Naive B cell (primary cell): Measurements from ENCODE around the gene TVP23C. TPM values are rescaled to one million over a fixed set of nuclear protein-coding genes. Genes with fewer than 3 reads are reported as not detected.

Experiments used
- ATAC-seq, 2 donors: fragments of 150-1000 bp; cut with Tn5 transposase; 2 replicates each; pipeline ENCODE4 v1.10.0; 2021; ENCODE audit warnings: low read depth in 2 of 2, mild to moderate bottlenecking in 2 of 2, moderate library complexity in 2 of 2
- DNase-seq: peaks from one replicate; pipeline ENCODE4 v3.0.0; 2022
- H3K27ac Mint-ChIP-seq, 6 donors: one replicate each; pipeline ENCODE4 v1.8.0; 2020 to 2022; ENCODE audit warnings: mild to moderate bottlenecking in 6 of 6, mixed read lengths in 6 of 6, moderate library complexity in 5 of 6, inconsistent platforms in 2 of 6
- H3K27me3 Mint-ChIP-seq, 3 donors: one replicate each; pipeline ENCODE4 v1.8.0; 2021 to 2022; ENCODE audit warnings: mixed read lengths in 3 of 3, mild to moderate bottlenecking in 1 of 3
- H3K36me3 Mint-ChIP-seq, 2 donors: one replicate each; pipeline ENCODE4 v1.8.0; 2020 to 2022; ENCODE audit warnings: mixed read lengths in 2 of 2, inconsistent platforms in 1 of 2, mild to moderate bottlenecking in 1 of 2
- H3K4me1 Mint-ChIP-seq, 3 donors: one replicate each; pipeline ENCODE4 v1.8.0; 2020 to 2022; ENCODE audit warnings: mixed read lengths in 3 of 3, inconsistent platforms in 1 of 3, mild to moderate bottlenecking in 1 of 3, moderate library complexity in 1 of 3
- H3K4me3 Mint-ChIP-seq, 8 donors: one replicate each; pipeline ENCODE4 v1.8.0; 2020 to 2022; ENCODE audit warnings: mild to moderate bottlenecking in 8 of 8, mixed read lengths in 8 of 8, moderate library complexity in 8 of 8, inconsistent platforms in 2 of 8
- H3K9me3 Mint-ChIP-seq, 7 donors: one replicate each; pipeline ENCODE4 v1.8.0; 2020 to 2022; ENCODE audit warnings: mixed read lengths in 7 of 7, mild to moderate bottlenecking in 5 of 7, inconsistent platforms in 2 of 7, moderate library complexity in 1 of 7
- polyA plus RNA-seq, 6 donors: library from polyadenylated mRNA; unstranded; fragments of 300-500 nt; fragmentation: Illumina TruSeq; gene quantifications; one replicate each; pipeline ENCODE4 v1.2.3, GENCODE V29; 2021; ENCODE audit warnings: low read depth in 6 of 6

Gene TVP23C
- polyA plus RNA-seq, 6 donors from 2014 or later: 3.3 to 6.2 (median 5.3) TPM

- peaks cover 0 to 5% (median 0%) of the 10 kb centered on the region in 3 donors for H3K27me3 Mint-ChIP-seq
- no peak overlapping the region for H3K4me3 Mint-ChIP-seq
- H3K27ac Mint-ChIP-seq: no peak overlapping the region
- H3K9me3 Mint-ChIP-seq: peaks cover 0 to 1% (median 0%) of the 10 kb centered on the region in 7 donors
- ATAC-seq (no peak), DNase-seq (no peak)
- peaks cover 8 to 15% of the 10 kb centered on the region in 2 donors for H3K36me3 Mint-ChIP-seq
- peaks cover 6 to 7% (median 7%) of the 10 kb centered on the region in 3 donors for H3K4me1 Mint-ChIP-seq
Observed at GRCh38 chr17:15498107-15498506, 65.2 kb downstream of the TVP23C start.

GRCh38 chr17:15496735-15497670, 66.3 kb downstream of the TVP23C start:
- H3K27ac Mint-ChIP-seq: no peak overlapping the region
- H3K9me3 Mint-ChIP-seq: peaks cover 0 to 1% (median 0%) of the 10 kb centered on the region in 7 donors
- H3K4me3 Mint-ChIP-seq: no peak overlapping the region
- DNase-seq: no peak
- no peaks in the 10 kb centered on the region for H3K27me3 Mint-ChIP-seq
- H3K36me3 Mint-ChIP-seq: peaks cover 8 to 15% of the 10 kb centered on the region in 2 donors
- no peaks in the 10 kb centered on the region for H3K4me1 Mint-ChIP-seq
- ATAC-seq: no peak

DNA sequence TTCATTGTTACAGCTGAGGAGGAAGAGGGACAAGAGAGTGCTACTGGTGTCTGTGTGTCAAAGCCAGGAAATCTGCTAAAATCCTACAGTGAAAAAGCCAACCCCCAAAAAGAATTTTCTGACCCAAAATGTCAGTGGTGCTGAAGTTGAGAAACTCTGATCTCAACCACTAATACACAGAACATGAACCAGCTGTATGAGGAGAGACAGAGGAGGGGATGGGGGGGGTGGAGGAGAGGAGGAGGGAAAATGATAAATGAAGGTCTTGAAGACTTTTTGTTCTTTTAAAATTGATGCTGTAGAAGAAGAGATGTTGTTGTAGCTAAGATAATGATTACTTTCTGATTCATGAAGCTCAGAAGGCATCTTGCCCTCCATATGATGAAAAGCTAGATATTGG, 68.5 kb downstream of the TVP23C start:
- DNase-seq: no peak
- no peak overlapping the region for H3K27ac Mint-ChIP-seq
- peaks cover 8 to 15% of the 10 kb centered on the region in 2 donors for H3K36me3 Mint-ChIP-seq

GRCh38 chr17:15493693-15494035, 69.6 kb downstream of the TVP23C start:
- Mint-ChIP-seq H3K4me1 (no peaks in the 10 kb centered on the region), H3K27me3 (no peaks in the 10 kb centered on the region), H3K27ac (peak overlapping the region in 1 of 6 donors; percentile 53)

More for the DNA sequence above, 68.5 kb downstream of the TVP23C start:
- Mint-ChIP-seq H3K9me3 (peaks cover 0 to 1% (median 0%) of the 10 kb centered on the region in 7 donors), H3K4me3 (no peak overlapping the region), H3K27me3 (no peaks in the 10 kb centered on the region), H3K4me1 (no peaks in the 10 kb centered on the region)
- no peak for ATAC-seq

DNA sequence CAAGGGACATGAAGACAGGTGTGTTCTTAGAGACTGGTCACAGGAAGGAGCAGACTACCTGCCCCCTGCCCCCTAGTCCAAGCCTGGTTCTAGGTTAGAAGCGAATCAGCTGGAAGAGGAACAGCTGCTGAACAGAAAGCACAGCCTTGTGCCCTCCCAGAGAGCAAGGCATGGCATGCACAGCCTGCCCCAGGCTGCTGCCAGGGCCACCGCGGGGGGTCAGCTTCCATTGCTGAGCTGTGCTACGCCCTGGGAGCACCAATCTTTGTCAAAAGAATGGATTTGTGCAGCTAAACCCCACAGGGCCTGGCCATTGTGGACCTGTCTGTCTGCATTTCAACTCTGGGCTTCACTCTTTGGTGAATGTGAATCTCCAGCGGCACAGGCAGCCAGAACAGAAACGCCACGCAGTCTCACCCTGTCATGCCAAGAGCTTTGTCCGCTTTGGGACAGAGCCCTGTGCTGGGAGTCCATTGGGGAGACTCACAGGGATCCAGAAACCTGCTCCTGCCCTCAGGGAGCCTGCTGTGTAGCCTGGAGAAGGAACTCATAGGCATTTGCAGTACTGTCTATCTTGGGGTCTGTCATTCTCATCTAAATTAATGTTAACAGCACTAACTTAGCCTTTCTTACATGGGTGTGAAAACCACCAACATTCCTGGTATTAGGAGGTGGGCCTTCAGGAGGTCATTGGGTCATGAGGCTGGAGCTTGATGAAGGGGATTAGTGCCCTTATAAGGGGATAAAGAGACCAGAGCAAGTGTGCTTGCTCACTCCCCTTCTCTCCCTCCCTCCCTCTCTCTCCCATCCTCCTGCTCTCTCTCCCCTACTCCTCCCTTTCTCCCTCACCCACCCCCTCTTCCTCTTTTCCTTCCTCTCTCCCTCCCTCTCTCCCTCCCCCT, 70.2 kb downstream of the TVP23C start:
- Mint-ChIP-seq H3K27ac (no peak overlapping the region), H3K4me3 (no peak overlapping the region)
- no peak for ATAC-seq

More at GRCh38 chr17:15493693-15494035, 69.6 kb downstream of the TVP23C start:
- no peak overlapping the region for H3K4me3 Mint-ChIP-seq
- H3K36me3 Mint-ChIP-seq: peaks cover 8 to 15% of the 10 kb centered on the region in 2 donors
- ATAC-seq (no peak), DNase-seq (no peak)
- H3K9me3 Mint-ChIP-seq: peaks cover 0 to 1% (median 0%) of the 10 kb centered on the region in 7 donors

GRCh38 chr17:15492186-15492585, 71.1 kb downstream of the TVP23C start:
- Mint-ChIP-seq H3K36me3 (peaks cover 7 to 15% of the 10 kb centered on the region in 2 donors), H3K27ac (peak overlapping the region in 1 of 6 donors; percentile 90), H3K4me1 (no peaks in the 10 kb centered on the region), H3K4me3 (no peak overlapping the region), H3K27me3 (no peaks in the 10 kb centered on the region), H3K9me3 (peaks cover 0 to 1% (median 0%) of the 10 kb centered on the region in 7 donors)
- no peak for DNase-seq
- no peak for ATAC-seq

More for the DNA sequence above, 70.2 kb downstream of the TVP23C start:
- DNase-seq: no peak
- Mint-ChIP-seq H3K27me3 (no peaks in the 10 kb centered on the region), H3K9me3 (peaks cover 0 to 1% (median 0%) of the 10 kb centered on the region in 7 donors), H3K36me3 (peaks cover 8 to 15% of the 10 kb centered on the region in 2 donors), H3K4me1 (no peaks in the 10 kb centered on the region)

DNA sequence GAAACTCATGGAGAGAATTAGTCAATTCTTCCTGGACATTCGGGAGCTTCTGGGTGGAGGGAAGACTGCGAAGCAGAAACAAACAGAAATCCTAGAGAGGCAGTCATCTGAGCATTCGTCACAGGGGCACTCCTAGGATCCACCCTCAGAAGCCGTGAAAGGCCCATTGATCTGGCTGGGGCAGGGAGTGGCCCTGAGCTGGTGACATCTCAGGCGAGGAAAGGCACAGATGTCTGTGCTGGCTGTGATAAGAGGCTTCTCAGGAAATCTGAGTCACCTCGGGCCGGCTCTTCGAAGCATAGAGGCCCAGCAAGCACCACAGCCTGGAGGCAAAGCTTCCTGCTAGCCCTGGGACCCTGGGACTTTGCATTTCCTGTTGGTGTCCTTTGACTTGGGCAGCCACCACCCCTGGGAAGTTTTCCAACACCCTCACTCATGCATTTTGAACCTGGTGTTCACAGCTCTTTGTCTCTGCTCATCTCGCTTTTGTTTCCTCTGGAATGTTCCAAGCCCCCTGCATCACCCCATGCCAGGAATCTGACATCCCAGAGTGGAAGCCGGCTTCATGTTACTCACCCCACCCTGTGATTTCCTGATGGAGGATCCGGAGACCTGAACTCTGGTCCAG, 72.5 kb downstream of the TVP23C start:
- DNase-seq (no peak), ATAC-seq (no peak)
- no peaks in the 10 kb centered on the region for H3K4me1 Mint-ChIP-seq
- peaks cover 0 to 1% (median 0%) of the 10 kb centered on the region in 7 donors for H3K9me3 Mint-ChIP-seq
- no peak overlapping the region for H3K27ac Mint-ChIP-seq
- H3K27me3 Mint-ChIP-seq: no peaks in the 10 kb centered on the region
- peaks cover 0 to 10% of the 10 kb centered on the region in 2 donors for H3K36me3 Mint-ChIP-seq
- no peak overlapping the region for H3K4me3 Mint-ChIP-seq

GRCh38 chr17:15488557-15488956, 74.7 kb downstream of the TVP23C start:
- H3K4me1 Mint-ChIP-seq: no peaks in the 10 kb centered on the region
- H3K9me3 Mint-ChIP-seq: no peaks in the 10 kb centered on the region
- H3K4me3 Mint-ChIP-seq: no peak overlapping the region
- no peaks in the 10 kb centered on the region for H3K36me3 Mint-ChIP-seq
- H3K27me3 Mint-ChIP-seq: no peaks in the 10 kb centered on the region
- DNase-seq (no peak), ATAC-seq (no peak)
- H3K27ac Mint-ChIP-seq: no peak overlapping the region

DNA sequence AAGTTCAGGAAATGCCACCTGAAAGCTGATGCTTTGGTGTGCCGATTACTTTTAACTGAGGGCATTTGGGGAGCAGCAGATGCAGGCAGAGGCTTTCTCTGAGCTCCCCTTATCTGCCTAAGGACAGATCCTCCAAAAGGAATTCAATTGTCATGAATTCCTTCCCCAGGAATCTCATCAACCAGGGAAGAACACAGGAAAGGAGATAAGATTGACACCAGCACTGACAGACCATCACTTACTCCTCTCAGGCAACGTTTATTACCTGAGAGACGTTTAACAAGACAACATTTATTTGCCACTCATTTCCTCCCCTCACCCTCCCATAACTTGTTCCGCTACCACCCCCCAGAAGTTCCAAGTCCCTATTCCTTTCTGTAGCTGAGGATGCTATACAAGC, 78.2 kb downstream of the TVP23C start:
- H3K9me3 Mint-ChIP-seq: no peaks in the 10 kb centered on the region
- H3K27me3 Mint-ChIP-seq: no peaks in the 10 kb centered on the region
- DNase-seq (no peak), ATAC-seq (no peak)
- no peaks in the 10 kb centered on the region for H3K36me3 Mint-ChIP-seq
- H3K27ac Mint-ChIP-seq: no peak overlapping the region
- H3K4me1 Mint-ChIP-seq: no peaks in the 10 kb centered on the region
- H3K4me3 Mint-ChIP-seq: no peak overlapping the region

GRCh38 chr17:15483431-15483830, 79.9 kb downstream of the TVP23C start:
- Mint-ChIP-seq H3K4me3 (no peak overlapping the region), H3K36me3 (no peaks in the 10 kb centered on the region), H3K4me1 (no peaks in the 10 kb centered on the region), H3K9me3 (no peaks in the 10 kb centered on the region), H3K27me3 (no peaks in the 10 kb centered on the region), H3K27ac (no peak overlapping the region)
- ATAC-seq: no peak
- no peak for DNase-seq

- no peak for DNase-seq
- H3K27me3 Mint-ChIP-seq: no peaks in the 10 kb centered on the region
- H3K27ac Mint-ChIP-seq: peak overlapping the region in 1 of 6 donors; percentile 15
- no peaks in the 10 kb centered on the region for H3K9me3 Mint-ChIP-seq
- ATAC-seq: no peak
- H3K4me1 Mint-ChIP-seq: no peaks in the 10 kb centered on the region
- H3K36me3 Mint-ChIP-seq: no peaks in the 10 kb centered on the region
- no peak overlapping the region for H3K4me3 Mint-ChIP-seq
Observed at GRCh38 chr17:15482476-15482875, 80.8 kb downstream of the TVP23C start.

GRCh38 chr17:15481481-15481880, 81.8 kb downstream of the TVP23C start:
- no peaks in the 10 kb centered on the region for H3K27me3 Mint-ChIP-seq
- DNase-seq: no peak
- no peak overlapping the region for H3K4me3 Mint-ChIP-seq
- H3K36me3 Mint-ChIP-seq: no peaks in the 10 kb centered on the region
- no peak overlapping the region for H3K27ac Mint-ChIP-seq
- no peaks in the 10 kb centered on the region for H3K9me3 Mint-ChIP-seq
- ATAC-seq: no peak
- H3K4me1 Mint-ChIP-seq: no peaks in the 10 kb centered on the region

DNA sequence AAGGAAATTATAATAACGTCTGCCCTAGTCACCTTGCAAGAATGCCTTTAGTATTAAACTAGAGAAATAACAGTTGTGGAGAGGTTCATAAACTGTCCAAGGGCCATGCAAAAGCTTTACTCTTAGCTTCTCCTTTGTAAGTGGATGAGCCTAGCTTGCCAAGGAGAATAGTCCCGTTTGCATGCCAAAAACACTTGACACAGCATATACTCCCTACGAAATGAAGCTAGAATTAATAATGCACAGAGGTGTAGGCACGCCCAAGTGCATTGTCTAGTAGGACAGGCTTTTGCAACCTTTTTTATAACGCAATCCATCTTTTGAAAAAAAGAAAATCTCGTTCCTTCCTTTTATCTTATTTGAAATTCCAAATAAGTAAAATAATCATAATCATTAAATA, 83.1 kb downstream of the TVP23C start:
- Mint-ChIP-seq H3K9me3 (no peaks in the 10 kb centered on the region), H3K27ac (no peak overlapping the region), H3K4me3 (no peak overlapping the region), H3K36me3 (peaks cover 0 to 9% of the 10 kb centered on the region in 2 donors), H3K4me1 (no peaks in the 10 kb centered on the region), H3K27me3 (no peaks in the 10 kb centered on the region)
- no peak for DNase-seq
- ATAC-seq: no peak
